ENCODE results near the gene SLC7A1. TPM values are rescaled to one million over a fixed set of nuclear protein-coding genes. Genes with fewer than 3 reads are reported as not detected.

SLC7A1 gene
- total RNA-seq, 2 experiments from 2014 or later: 39.5 to 141 TPM

DNA sequence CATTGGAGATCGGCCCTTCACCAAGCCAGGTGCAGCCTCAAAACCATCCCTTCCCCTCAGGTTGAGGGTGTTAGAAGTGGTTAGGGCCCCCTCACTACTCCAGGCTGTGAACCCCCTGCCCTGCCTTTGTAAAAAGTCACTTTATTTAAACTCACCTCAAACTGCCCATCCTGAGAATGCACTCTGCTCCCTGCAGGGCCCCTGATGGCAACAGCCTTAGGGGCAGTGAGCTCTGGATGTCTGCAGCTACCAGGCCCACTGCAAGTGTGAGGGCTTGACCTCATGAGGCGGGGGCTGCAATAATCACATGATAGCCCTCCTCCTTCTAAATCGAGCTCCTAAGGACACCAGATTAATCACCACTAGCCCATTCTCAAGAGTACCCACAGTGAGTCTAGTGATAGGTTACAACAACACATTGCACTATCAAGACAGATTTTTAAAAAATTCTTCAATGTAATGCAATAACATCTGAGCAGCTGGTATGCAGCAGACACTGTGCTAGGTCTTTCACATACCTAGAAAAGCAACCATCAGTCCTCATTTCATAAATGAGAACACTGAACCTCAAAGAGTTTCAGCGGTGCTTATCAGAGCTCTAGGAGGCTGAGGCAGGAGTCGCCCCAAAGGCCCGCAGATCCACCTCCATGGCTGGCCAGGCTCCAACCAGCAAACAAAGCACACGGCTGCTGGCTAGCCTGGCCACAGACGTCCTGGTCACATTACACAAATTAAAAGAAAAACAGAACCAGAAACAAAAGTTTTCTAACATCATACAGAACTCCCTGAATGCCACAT, 26.0 kb downstream of the SLC7A1 start:
- ChIA-PET POLR2A (no interaction called here), CTCF (ENCODE audit: unreplicated experiment) (no interaction called here)
- no TSS peak for BruUV-seq (replicated peaks)
- Histone ChIP-seq H3K4me3 (ENCODE audit: low read depth, low read length, poor library complexity, severe bottlenecking) (no peak overlapping the region), H3K4me2 (ENCODE audit: low read length) (no peak overlapping the region), H3K27ac (ENCODE audit: low read depth, low read length, poor library complexity, severe bottlenecking) (no peak overlapping the region), H3K79me2 (ENCODE audit: insufficient read depth, low read depth, low read length) (peaks cover 100% of the 10 kb centered on the region), H3K9me2 (ENCODE audit: insufficient read depth, low read length) (no peaks in the 10 kb centered on the region), H4K20me1 (ENCODE audit: insufficient read depth, low read length) (peaks cover 38% of the 10 kb centered on the region), H2AFZ (ENCODE audit: low read length) (no peak overlapping the region), H3K9me3 (ENCODE audit: low read length) (no peaks in the 10 kb centered on the region), H3K36me3 (ENCODE audit: insufficient read depth, low read length) (peaks cover 17% of the 10 kb centered on the region), H3K4me1 (ENCODE audit: insufficient read depth, low read length, poor library complexity, severe bottlenecking) (peaks cover 13% of the 10 kb centered on the region)
- DNase-seq (ENCODE audit: low spot score): no peak
- intact Hi-C loops (cut with micrococcal nuclease; ENCODE audit: unreplicated experiment): no loop called here
- TF ChIP-seq, protein P1, sequence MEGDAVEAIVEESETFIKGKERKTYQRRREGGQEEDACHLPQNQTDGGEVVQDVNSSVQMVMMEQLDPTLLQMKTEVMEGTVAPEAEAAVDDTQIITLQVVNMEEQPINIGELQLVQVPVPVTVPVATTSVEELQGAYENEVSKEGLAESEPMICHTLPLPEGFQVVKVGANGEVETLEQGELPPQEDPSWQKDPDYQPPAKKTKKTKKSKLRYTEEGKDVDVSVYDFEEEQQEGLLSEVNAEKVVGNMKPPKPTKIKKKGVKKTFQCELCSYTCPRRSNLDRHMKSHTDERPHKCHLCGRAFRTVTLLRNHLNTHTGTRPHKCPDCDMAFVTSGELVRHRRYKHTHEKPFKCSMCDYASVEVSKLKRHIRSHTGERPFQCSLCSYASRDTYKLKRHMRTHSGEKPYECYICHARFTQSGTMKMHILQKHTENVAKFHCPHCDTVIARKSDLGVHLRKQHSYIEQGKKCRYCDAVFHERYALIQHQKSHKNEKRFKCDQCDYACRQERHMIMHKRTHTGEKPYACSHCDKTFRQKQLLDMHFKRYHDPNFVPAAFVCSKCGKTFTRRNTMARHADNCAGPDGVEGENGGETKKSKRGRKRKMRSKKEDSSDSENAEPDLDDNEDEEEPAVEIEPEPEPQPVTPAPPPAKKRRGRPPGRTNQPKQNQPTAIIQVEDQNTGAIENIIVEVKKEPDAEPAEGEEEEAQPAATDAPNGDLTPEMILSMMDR (conservative IDR thresholded peaks at IDR 0.05; ENCODE audit: low read length): no peak
- no peak for TF ChIP-seq EZH2phosphoT487 (IDR thresholded peaks at IDR 0.05; ENCODE audit: borderline replicate concordance, low read depth, low read length)

DNA sequence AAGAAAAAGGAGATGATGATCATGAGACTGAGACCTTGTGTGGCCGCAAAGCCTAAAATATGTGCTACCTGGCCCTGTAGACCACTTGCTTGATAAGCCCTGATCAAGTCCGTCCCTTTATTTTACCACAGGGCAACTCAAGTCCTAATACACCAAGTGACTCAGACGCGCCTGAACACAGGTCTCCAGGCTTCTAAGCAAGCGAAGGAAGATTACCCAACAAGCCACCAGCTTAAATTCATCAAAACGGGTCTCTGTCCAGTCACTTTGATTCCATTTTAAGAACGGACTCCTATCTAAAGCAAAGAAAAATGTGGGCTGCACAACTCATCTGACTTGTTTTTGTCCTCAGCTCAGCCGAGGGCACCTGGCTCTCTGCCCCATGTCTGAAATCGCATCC, 26.8 kb downstream of the SLC7A1 start:
- H3K27ac ChIP-seq (ENCODE audit: low read depth, low read length, poor library complexity, severe bottlenecking): no peak overlapping the region
- peaks cover 12% of the 10 kb centered on the region; the same call in 1 of the 2 replicates for H3K36me3 ChIP-seq (ENCODE audit: insufficient read depth, low read length)
- no peak for TF ChIP-seq EZH2phosphoT487 (IDR thresholded peaks at IDR 0.05; ENCODE audit: borderline replicate concordance, low read depth, low read length)
- TF ChIP-seq, protein P1 (conservative IDR thresholded peaks at IDR 0.05; ENCODE audit: low read length): no peak
- ChIA-PET CTCF (ENCODE audit: unreplicated experiment) (interaction anchor here (1.3 kb wide), 1 partner anchor 12 kb away, joined by 3 read pairs; no protein-coding TSS in a partner anchor), POLR2A (no interaction called here)
- peaks cover 35% of the 10 kb centered on the region for H4K20me1 ChIP-seq (ENCODE audit: insufficient read depth, low read length)
- H3K4me1 ChIP-seq (ENCODE audit: insufficient read depth, low read length, poor library complexity, severe bottlenecking): peaks cover 7% of the 10 kb centered on the region
- no peak overlapping the region for H2AFZ ChIP-seq (ENCODE audit: low read length)
- intact Hi-C loops (cut with micrococcal nuclease; ENCODE audit: unreplicated experiment): no loop called here
- no peak overlapping the region for H3K4me3 ChIP-seq (ENCODE audit: low read depth, low read length, poor library complexity, severe bottlenecking)
- no peak overlapping the region for H3K4me2 ChIP-seq (ENCODE audit: low read length)
- H3K9me2 ChIP-seq (ENCODE audit: insufficient read depth, low read length): no peaks in the 10 kb centered on the region
- BruUV-seq (replicated peaks): no TSS peak
- no peak for DNase-seq (ENCODE audit: low spot score)
- no peaks in the 10 kb centered on the region for H3K9me3 ChIP-seq (ENCODE audit: low read length)
- peaks cover 100% of the 10 kb centered on the region for H3K79me2 ChIP-seq (ENCODE audit: insufficient read depth, low read depth, low read length)

DNA sequence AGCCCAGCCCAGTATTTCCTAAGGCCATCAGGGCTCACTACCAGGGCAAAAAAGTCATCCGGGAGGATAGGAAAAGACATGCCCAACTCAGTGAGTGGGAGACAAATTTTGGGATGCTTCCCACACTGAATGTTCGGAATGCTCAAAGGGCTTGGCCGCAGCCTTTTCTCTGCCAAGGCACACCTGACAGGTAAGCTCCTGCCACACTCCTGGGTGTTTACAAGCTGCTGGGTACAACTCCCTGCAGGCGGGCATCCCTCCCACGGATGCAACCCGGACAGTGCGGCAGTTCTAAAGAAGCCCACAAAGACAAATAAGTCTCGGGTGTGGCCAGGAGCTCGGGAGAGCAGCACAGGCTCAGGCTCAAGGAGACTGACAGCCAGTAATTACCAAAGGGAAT, 28.1 kb downstream of the SLC7A1 start:
- no TSS peak for BruUV-seq (replicated peaks)
- Histone ChIP-seq H2AFZ (ENCODE audit: low read length) (no peak overlapping the region), H3K36me3 (ENCODE audit: insufficient read depth, low read length) (peaks cover 12% of the 10 kb centered on the region; the same call in 1 of the 2 replicates), H3K4me3 (ENCODE audit: low read depth, low read length, poor library complexity, severe bottlenecking) (no peak overlapping the region), H3K4me1 (ENCODE audit: insufficient read depth, low read length, poor library complexity, severe bottlenecking) (no peaks in the 10 kb centered on the region), H3K79me2 (ENCODE audit: insufficient read depth, low read depth, low read length) (peaks cover 100% of the 10 kb centered on the region), H3K4me2 (ENCODE audit: low read length) (no peak overlapping the region), H3K9me2 (ENCODE audit: insufficient read depth, low read length) (no peaks in the 10 kb centered on the region), H4K20me1 (ENCODE audit: insufficient read depth, low read length) (peaks cover 29% of the 10 kb centered on the region), H3K27ac (ENCODE audit: low read depth, low read length, poor library complexity, severe bottlenecking) (no peak overlapping the region), H3K9me3 (ENCODE audit: low read length) (no peaks in the 10 kb centered on the region)
- ChIA-PET CTCF (ENCODE audit: unreplicated experiment) (interaction anchor here (1.3 kb wide), 1 partner anchor 11 kb away, joined by 3 read pairs; no protein-coding TSS in a partner anchor), POLR2A (interaction anchor here (0.5 to 1.0 kb wide), 3 partner anchors 13 to 486 kb away, joined by 3 to 4 read pairs (median 3); no protein-coding TSS in a partner anchor)
- no peak for DNase-seq (ENCODE audit: low spot score)
- no peak for TF ChIP-seq EZH2phosphoT487 (IDR thresholded peaks at IDR 0.05; ENCODE audit: borderline replicate concordance, low read depth, low read length)
- TF ChIP-seq, protein P1 (conservative IDR thresholded peaks at IDR 0.05; ENCODE audit: low read length): no peak
- intact Hi-C loops (cut with micrococcal nuclease; ENCODE audit: unreplicated experiment): no loop called here
